ENCODE data around the gene THOC1. TPM values are rescaled to one million over a fixed set of nuclear protein-coding genes. Genes with fewer than 3 reads are reported as not detected.

THOC1 gene
- total and polyA plus RNA-seq, 12 donors = 11.1 to 147 (median 30.2) TPM

GRCh38 chr18:285817-286216, 18.0 kb upstream of the THOC1 start:
- TF ChIP-seq POLR2A (IDR thresholded peaks at IDR 0.05) (no peak), CTCF (IDR thresholded peaks at IDR 0.05) (no peak)
- no peak for DNase-seq
- Histone ChIP-seq H3K36me3 (replicated peaks in 1 of 2) (no peaks in the 10 kb centered on the region), H3K4me3 (no peak overlapping the region), H3K9me3 (replicated peaks in 1 of 3) (no peaks in the 10 kb centered on the region), H3K27ac (no peak overlapping the region), H3K4me1 (replicated peaks in 1 of 2) (no peaks in the 10 kb centered on the region), H3K27me3 (peaks cover 6% of the 10 kb centered on the region)
- intact Hi-C loops (cut with DNase I) = loop anchor here in 1 of 2 donors (5.0 kb wide), 1 partner anchor 326 kb away; no protein-coding TSS in a partner anchor
- 63 to 70% (median 69%) methylated on average over 6 of the region's 6 CpGs for WGBS, 4 donors

- peaks cover 0 to 6% (median 0%) of the 10 kb centered on the region in 3 donors for H3K9me3 ChIP-seq (replicated peaks in 1 of 3)
- no peak overlapping the region for H3K27ac ChIP-seq
- no peaks in the 10 kb centered on the region for H3K27me3 ChIP-seq
- DNase-seq = peak in 2 of 7 donors; percentile 18 to 21
- WGBS, 4 donors = 68 to 71% (median 69%) methylated on average over 2 of the region's 2 CpGs
- TF ChIP-seq POLR2A (IDR thresholded peaks at IDR 0.05) = no peak
- no peak for TF ChIP-seq CTCF (IDR thresholded peaks at IDR 0.05)
- H3K36me3 ChIP-seq (replicated peaks in 1 of 2) = no peaks in the 10 kb centered on the region
- intact Hi-C loops (cut with DNase I) = no loop called here
- H3K4me3 ChIP-seq = no peak overlapping the region
- no peaks in the 10 kb centered on the region for H3K4me1 ChIP-seq (replicated peaks in 1 of 2)
Measured at GRCh38 chr18:275486-275885, 7.6 kb upstream of the THOC1 start.

- intact Hi-C loops (cut with DNase I) = no loop called here
- no peak overlapping the region for H3K27ac ChIP-seq
- DNase-seq = no peak
- H3K27me3 ChIP-seq = no peaks in the 10 kb centered on the region
- TF ChIP-seq POLR2A (IDR thresholded peaks at IDR 0.05) = no peak
- no peak for TF ChIP-seq CTCF (IDR thresholded peaks at IDR 0.05)
- H3K36me3 ChIP-seq (replicated peaks in 1 of 2) = no peaks in the 10 kb centered on the region
- peaks cover 0 to 6% (median 0%) of the 10 kb centered on the region in 3 donors for H3K9me3 ChIP-seq (replicated peaks in 1 of 3)
- H3K4me3 ChIP-seq = no peak overlapping the region
- H3K4me1 ChIP-seq (replicated peaks in 1 of 2) = peaks cover 0 to 4% of the 10 kb centered on the region in 2 donors
- WGBS, 4 donors = 76 to 85% (median 85%) methylated on average over 6 to 8 of the region's 8 CpGs
Measured at GRCh38 chr18:274313-274712, 6.5 kb upstream of the THOC1 start.

GRCh38 chr18:273525-273924, 5.7 kb upstream of the THOC1 start:
- WGBS, 4 donors = 93 to 100% (median 97%) methylated on average over 3 of the region's 3 CpGs
- intact Hi-C loops (cut with DNase I) = no loop called here
- TF ChIP-seq POLR2A (IDR thresholded peaks at IDR 0.05) = no peak
- no peak for TF ChIP-seq CTCF (IDR thresholded peaks at IDR 0.05)

More at GRCh38 chr18:273525-273924, 5.7 kb upstream of the THOC1 start:
- Histone ChIP-seq H3K4me1 (replicated peaks in 1 of 2) (peaks cover 5 to 11% of the 10 kb centered on the region in 2 donors), H3K36me3 (replicated peaks in 1 of 2) (no peaks in the 10 kb centered on the region), H3K9me3 (replicated peaks in 1 of 3) (peaks cover 0 to 5% (median 0%) of the 10 kb centered on the region in 3 donors), H3K4me3 (no peak overlapping the region), H3K27ac (no peak overlapping the region), H3K27me3 (no peaks in the 10 kb centered on the region)
- no peak for DNase-seq

Data from adrenal gland (tissue), 12 donors.